ENCODE results near the gene BSCL2.
"Not testable (repeated sequence)": the region's sequence is repeated elsewhere in the genome, so short reads cannot be mapped to it uniquely, and the experiment has no call there.

Gene BSCL2

GRCh38 chr11:62652161-62653006 is 54.8 kb downstream of the BSCL2 start:
- DNase-seq = no peak

- not testable (repeated sequence) for DNase-seq
These were observed 56.9 kb downstream of the BSCL2 start for GRCh38 chr11:62650283-62650682.

GRCh38 chr11:62649486-62649885 is 57.7 kb downstream of the BSCL2 start:
- DNase-seq = no peak

GRCh38 chr11:62648967-62649364 is 58.3 kb downstream of the BSCL2 start:
- DNase-seq = no peak

- DNase-seq = no peak
These were observed 58.8 kb downstream of the BSCL2 start for GRCh38 chr11:62648185-62648966.

GRCh38 chr11:62647609-62648005 is 59.6 kb downstream of the BSCL2 start:
- DNase-seq = no peak

- no peak for DNase-seq
These were observed 60.2 kb downstream of the BSCL2 start for GRCh38 chr11:62646825-62647608.

- peak; percentile 99 for DNase-seq
These were observed 61.0 kb downstream of the BSCL2 start, which contains the start of gene GANAB for GRCh38 chr11:62645946-62646824. Gene GANAB (minus strand): TSS chr11:62646613. CDS start chr11:62646599, 14 bp downstream.

GRCh38 chr11:62645671-62645945 is 61.6 kb downstream of the BSCL2 start:
- peak; percentile 24 for DNase-seq

GRCh38 chr11:62644220-62644619 is 63.0 kb downstream of the BSCL2 start:
- DNase-seq = no peak
